ENCODE measurements around the gene CIP2A. TPM values are rescaled to one million over a fixed set of nuclear protein-coding genes. Genes with fewer than 3 reads are reported as not detected.
A peak's percentile ranks its signal among the peaks of the same experiment; 100 is the strongest.

Gene CIP2A
- total RNA-seq, 2 donors from 2014 or later, result 48.3 to 53.4 TPM

DNA sequence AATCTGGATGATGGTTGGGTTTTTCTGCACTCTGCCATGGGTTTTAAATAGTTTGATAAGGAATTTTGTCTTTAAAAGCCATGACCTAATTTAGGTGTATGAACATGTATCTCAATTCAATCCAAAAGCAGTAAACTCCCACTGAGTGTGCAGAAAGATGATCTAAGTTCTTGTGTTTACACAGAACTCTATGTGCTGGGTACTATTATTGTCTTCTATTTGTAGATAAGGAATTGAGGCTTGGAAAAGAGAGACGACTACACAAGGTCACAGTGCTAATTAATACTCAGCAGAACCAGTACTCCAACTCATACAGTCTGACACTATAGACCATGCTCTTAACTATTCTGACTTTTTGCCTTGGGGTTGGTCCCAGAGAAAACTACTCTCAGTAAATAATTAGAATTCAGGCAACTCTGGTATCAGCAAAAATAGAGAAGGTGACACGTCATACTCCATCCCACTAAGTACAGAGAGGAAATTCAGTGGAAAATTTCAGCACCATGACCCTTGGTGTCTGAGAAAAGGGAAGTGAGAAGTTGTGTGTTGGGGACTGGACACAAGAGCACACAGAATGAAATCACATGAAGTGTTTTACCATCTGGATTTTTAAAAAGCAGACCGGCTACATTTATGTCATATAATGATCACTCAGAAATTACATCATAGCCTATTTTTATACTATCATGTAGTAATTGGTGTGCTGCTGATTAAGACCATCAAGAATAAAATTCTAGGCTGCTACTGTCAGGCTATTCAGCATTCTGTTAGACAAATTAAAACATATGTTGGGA, 60.6 kb downstream of the CIP2A start:
- DNase-seq (ENCODE audit: low spot score in 2 of 2), result no peak
- ATAC-seq, result no peak
- Mint-ChIP-seq H3K36me3 (peaks cover 0 to 5% of the 10 kb centered on the region in 2 donors), H3K9me3 (no peaks in the 10 kb centered on the region), H3K27ac (no peak overlapping the region)

DNA sequence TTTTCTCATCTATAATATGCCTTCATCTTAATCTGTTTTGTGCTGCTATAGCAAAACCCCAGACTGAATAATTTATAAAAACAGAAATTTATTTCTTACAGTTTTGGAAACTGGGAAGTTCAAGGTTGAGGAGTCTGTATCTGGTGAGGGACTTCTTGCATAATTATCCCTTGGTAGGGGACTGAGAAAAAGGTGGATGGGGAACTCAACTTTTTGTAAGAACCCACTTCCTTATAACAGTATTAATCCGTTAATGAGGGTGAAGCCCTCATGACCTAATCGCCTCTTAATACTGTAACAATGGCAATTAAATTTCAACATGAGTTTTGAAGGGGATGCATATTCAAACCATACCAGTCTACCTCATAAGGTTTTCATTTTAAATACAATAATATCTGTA, 61.4 kb downstream of the CIP2A start:
- DNase-seq (ENCODE audit: low spot score in 2 of 2) (no peak), ATAC-seq (no peak)
- no peaks in the 10 kb centered on the region for H3K9me3 Mint-ChIP-seq
- peaks cover 0 to 5% of the 10 kb centered on the region in 2 donors for H3K36me3 Mint-ChIP-seq
- no peak overlapping the region for H3K27ac Mint-ChIP-seq

DNA sequence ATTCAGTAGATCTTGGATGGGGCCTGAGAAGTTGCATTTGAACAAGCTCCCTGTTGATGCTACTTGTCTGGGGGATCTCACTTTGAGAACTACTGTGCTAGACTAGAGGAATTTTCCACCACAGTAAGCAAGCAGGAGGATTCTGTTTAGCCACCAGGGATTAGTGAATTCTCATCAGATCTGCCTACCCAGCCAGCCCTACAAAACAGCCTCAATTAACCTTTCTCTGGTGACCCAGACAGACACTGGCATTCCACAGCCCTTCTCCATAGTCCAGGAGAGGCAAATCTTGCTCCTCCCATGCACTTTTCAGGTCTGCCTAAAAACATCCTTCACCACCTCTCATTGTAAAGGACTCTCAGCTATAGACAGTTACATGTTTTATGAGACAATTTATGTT, 62.1 kb downstream of the CIP2A start:
- ATAC-seq (no peak), DNase-seq (ENCODE audit: low spot score in 2 of 2) (no peak)
- Mint-ChIP-seq H3K9me3 (no peaks in the 10 kb centered on the region), H3K36me3 (no peaks in the 10 kb centered on the region), H3K27ac (no peak overlapping the region)

DNA sequence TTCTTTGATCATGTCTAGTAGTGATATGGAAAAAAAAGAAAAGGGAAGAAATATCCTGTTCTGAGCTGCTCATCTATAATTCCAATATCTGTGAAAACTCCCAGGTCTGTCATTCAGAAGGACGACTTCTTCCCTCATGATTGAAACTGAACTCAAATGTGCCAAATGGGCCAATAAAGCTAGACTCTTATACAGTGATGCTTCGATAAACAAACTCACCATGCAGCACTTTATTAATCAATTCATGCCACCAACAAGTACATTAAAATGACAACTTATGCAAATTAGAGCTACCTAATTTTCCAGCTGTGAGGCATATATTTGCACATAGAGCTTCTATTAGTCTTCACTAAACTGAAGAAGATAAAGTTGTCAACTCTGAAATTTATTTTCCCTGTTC, 63.3 kb downstream of the CIP2A start:
- H3K36me3 Mint-ChIP-seq, result no peaks in the 10 kb centered on the region
- ATAC-seq (no peak), DNase-seq (ENCODE audit: low spot score in 2 of 2) (no peak)
- no peak overlapping the region for H3K27ac Mint-ChIP-seq
- H3K9me3 Mint-ChIP-seq, result no peaks in the 10 kb centered on the region

DNA sequence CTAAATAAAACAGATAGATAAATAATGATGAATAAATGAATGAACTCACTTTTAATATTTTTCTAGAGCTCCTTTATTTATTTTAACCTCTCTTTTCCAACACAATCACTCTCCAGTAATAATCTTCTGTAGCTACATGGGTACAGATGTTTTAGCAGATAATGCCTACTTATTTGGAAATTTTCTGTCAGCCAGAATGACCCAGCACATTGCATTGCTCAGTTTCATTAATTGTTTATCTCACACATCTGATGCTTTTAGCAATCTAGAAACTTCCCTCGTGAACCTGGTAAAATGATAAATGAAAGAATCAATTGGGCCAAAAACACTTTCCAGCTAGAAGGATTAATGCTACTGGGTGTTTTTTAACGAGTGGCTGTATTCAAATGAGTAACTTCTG, 64.0 kb downstream of the CIP2A start:
- no peaks in the 10 kb centered on the region for H3K36me3 Mint-ChIP-seq
- no peak overlapping the region for H3K27ac Mint-ChIP-seq
- no peaks in the 10 kb centered on the region for H3K9me3 Mint-ChIP-seq
- ATAC-seq (no peak), DNase-seq (ENCODE audit: low spot score in 2 of 2) (no peak)

DNA sequence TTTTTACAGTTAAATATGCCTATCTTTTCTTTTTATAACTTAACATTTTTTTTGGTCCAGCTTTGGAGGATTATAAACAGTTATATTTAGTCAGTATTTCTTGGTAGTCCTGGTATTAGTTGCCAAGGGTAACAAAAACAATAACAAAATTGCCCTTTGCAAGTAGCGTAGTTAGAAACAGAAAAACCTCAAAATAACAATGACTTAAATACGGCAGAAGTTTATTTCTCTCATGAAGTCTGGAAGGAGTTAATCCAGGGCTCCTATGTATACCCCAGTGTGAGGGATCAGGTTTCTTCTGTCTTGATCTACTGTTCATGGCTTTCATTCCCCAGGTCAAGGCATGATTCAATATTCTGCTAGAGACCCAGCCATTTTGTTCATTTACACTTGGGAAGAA, 64.7 kb downstream of the CIP2A start:
- Mint-ChIP-seq H3K36me3 (no peaks in the 10 kb centered on the region), H3K9me3 (no peaks in the 10 kb centered on the region)
- ATAC-seq, result no peak

DNA sequence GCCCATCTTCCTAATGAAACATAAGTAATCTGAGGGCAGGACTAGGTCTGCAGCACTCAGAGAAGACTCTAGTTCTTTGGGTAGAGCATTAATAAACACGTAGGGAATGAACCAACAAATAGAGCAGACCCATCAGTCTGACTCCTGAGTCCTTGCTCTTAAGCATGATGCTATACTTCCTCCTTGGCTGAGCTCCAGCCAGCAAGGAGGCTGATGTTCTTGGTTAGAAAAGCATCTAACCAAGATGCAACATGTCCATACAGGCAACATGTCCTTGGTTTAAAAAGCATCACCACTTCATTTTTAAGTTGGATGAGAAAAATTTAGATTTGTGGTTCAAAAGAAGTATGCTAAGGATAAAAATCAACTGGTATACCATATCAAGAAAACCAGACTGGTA, 70.3 kb downstream of the CIP2A start:
- H3K9me3 Mint-ChIP-seq, result no peaks in the 10 kb centered on the region
- no peak overlapping the region for H3K27ac Mint-ChIP-seq
- ATAC-seq, result no peak
- no peak for DNase-seq (ENCODE audit: low spot score in 2 of 2)
- H3K36me3 Mint-ChIP-seq, result no peaks in the 10 kb centered on the region

More for the DNA sequence above, 64.7 kb downstream of the CIP2A start:
- DNase-seq (ENCODE audit: low spot score in 2 of 2), result no peak
- no peak overlapping the region for H3K27ac Mint-ChIP-seq

DNA sequence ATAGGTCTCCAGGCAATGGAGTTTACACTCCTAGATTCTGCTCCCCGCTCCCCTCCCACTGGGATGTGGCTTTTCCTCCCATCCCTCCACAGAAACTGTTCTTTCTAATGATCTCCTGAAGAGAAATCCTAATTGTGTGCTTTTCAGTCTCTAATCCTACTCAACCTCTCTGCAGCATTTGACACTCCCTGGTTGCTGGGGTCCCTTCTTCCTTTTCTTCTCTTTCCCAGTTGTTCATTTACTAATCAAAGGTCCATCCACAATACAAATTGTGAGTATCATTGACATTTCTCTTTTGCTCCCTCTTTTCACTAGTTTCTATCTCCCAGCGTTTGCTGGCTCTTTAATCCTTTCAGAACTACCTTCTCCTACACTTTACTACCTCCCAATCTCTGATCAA, 72.4 kb downstream of the CIP2A start:
- H3K36me3 Mint-ChIP-seq, result no peaks in the 10 kb centered on the region
- no peaks in the 10 kb centered on the region for H3K9me3 Mint-ChIP-seq
- no peak for DNase-seq (ENCODE audit: low spot score in 2 of 2)
- H3K27ac Mint-ChIP-seq, result no peak overlapping the region
- ATAC-seq, result no peak

DNA sequence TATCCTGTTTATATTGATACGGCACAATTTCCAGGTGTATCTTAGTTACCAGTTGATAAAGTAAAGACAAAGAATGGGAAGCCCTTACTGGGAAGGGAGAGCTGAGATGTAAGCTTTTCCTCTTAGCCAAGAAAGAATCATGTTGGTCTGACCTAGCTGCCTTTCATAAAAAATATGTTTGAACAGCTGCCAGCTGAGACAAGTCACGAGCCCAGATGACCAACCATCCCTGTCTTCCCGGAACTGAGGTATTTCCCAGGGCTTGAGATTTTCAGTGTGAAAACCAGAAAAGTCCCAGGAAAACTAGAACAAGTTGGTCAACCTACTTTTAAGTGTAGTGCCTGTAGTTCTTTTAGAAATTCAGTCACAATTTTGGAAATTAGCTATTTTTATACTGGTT, 75.3 kb downstream of the CIP2A start:
- no peak for ATAC-seq
- Mint-ChIP-seq H3K9me3 (no peaks in the 10 kb centered on the region), H3K27ac (no peak overlapping the region), H3K36me3 (no peaks in the 10 kb centered on the region)
- no peak for DNase-seq (ENCODE audit: low spot score in 2 of 2)

DNA sequence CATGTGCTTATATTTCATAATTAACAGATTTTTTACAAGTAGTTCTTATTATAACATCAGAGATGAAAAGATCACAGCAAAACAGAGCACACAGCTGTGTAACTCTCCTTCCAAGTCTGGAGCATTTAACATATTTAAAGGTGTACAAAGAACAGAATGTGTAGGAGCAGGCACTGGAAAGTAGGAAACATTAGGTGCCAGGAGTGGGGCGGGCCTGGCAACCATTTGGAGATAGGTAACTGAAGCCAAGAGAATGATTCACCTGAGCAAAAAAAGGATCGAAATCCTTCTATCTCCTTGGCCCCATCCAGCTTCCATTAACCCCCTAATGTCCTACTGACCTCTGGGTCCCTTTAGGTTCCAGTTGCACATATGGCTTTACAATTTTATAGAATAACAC, 76.6 kb downstream of the CIP2A start:
- H3K27ac Mint-ChIP-seq, result no peak overlapping the region
- DNase-seq (ENCODE audit: low spot score in 2 of 2) (no peak), ATAC-seq (no peak)
- H3K9me3 Mint-ChIP-seq, result no peaks in the 10 kb centered on the region
- H3K36me3 Mint-ChIP-seq, result no peaks in the 10 kb centered on the region

DNA sequence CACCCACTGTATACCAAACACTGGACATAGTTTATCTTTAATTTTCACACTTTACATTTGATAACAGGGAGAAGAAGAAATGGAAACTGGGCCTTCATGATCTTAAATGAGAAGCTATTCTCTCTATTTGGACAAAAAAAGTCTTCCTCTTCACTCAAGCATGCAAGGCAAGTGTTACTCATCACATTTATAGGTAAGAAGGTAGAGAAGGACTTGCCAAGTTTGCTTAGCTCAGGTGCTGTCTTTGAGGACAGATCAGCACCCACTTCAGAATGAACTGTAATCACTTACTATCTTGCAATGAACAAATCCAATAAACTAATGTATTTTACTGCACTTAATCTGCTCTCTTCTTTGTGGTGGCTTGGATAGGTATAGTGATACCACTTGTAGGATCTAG, 77.7 kb downstream of the CIP2A start:
- ATAC-seq (no peak), DNase-seq (ENCODE audit: low spot score in 2 of 2) (no peak)
- Mint-ChIP-seq H3K9me3 (no peaks in the 10 kb centered on the region), H3K36me3 (no peaks in the 10 kb centered on the region), H3K27ac (no peak overlapping the region)

DNA sequence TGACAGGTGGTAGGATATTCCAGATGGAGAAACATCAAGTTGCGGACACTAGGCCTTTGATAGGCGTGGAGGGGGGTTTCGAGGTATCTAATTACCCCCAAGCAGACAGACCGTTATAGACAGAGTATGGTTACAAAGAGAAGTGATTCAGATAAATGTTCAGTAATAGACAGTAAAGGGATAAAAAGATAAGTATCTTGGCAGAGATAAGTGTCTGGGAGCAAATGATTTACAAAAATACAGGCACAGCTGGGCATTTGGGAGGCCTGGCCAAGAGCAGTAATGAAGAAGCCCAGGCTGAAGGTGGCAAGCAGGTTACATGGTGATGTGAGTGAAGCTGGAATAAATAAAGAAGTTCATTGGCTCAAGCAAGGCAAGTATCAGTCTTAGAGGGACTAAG, 78.2 kb downstream of the CIP2A start:
- ATAC-seq (no peak), DNase-seq (ENCODE audit: low spot score in 2 of 2) (no peak)
- Mint-ChIP-seq H3K27ac (no peak overlapping the region), H3K9me3 (no peaks in the 10 kb centered on the region), H3K36me3 (no peaks in the 10 kb centered on the region)

DNA sequence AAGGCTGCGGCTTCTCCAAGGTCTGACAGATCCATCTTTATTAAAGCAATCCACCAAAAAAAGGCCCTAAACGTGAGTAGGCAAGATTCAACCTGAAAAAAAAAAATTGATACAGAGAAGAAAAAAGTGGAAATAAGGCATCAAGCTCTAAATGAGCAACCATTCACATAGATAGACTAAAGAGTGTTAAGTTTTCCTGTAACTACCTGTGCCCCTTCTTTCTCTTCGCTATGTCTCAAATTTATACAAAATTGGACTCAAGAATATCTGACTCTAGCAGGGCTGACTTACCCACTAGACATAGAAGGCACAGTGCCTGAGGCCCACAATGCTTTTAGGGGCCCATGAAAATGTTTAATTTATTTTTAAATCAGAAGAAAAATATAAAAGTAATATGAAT, 78.7 kb downstream of the CIP2A start, which contains the start of gene MYH15:
Gene MYH15 (minus strand): TSS at position 101 of the 400 bp plus-strand sequence. CDS start 66 bp downstream, at position 35.
- Mint-ChIP-seq H3K9me3 (no peaks in the 10 kb centered on the region), H3K27ac (no peak within 1 kb of the TSS), H3K36me3 (no peaks in the 10 kb centered on the region)
- ATAC-seq, result no peak
- DNase-seq (ENCODE audit: low spot score in 2 of 2), result no peak

DNA sequence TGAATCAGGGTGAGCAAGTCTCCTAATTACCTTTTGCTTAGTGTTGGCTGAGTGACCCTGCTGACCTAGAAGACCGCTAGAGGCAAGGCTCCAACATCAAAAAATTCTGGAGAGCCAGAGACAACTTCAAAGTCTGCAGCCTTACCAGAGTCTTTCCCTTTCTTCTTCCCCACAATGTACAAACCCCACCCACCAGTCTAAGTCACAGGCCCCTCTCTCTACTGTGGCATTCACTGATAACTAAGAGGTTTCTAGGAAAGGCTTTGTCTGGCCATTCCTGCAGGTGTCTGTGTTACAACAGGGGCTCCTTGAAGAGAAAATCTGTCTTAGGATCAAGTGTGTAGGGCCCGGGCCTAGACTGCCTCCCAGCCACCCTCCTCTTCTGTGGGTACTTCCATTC, 79.4 kb downstream of the CIP2A start:
- no peaks in the 10 kb centered on the region for H3K36me3 Mint-ChIP-seq
- no peak for DNase-seq (ENCODE audit: low spot score in 2 of 2)
- no peaks in the 10 kb centered on the region for H3K9me3 Mint-ChIP-seq
- no peak for ATAC-seq
- no peak overlapping the region for H3K27ac Mint-ChIP-seq

DNA sequence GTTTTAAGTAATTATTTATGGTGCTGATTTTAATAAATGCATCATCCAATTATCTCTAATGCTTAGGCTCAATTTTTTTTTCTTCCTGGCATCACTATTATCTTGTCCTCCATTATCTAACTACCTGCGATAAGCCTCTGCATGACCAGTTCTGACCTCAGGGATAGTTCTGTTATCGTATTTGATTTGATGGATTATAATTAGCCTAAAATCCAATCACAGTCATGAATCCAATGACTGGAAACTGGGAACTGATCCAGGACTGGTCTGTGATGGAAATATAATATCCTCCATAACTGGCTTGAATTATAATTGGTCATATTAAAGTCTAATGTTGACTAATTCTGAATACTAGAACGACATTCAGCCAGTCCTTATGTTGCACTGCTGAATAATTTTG, 80.0 kb downstream of the CIP2A start:
- Mint-ChIP-seq H3K9me3 (no peaks in the 10 kb centered on the region), H3K36me3 (no peaks in the 10 kb centered on the region), H3K27ac (no peak overlapping the region)
- ATAC-seq (no peak), DNase-seq (ENCODE audit: low spot score in 2 of 2) (no peak)

DNA sequence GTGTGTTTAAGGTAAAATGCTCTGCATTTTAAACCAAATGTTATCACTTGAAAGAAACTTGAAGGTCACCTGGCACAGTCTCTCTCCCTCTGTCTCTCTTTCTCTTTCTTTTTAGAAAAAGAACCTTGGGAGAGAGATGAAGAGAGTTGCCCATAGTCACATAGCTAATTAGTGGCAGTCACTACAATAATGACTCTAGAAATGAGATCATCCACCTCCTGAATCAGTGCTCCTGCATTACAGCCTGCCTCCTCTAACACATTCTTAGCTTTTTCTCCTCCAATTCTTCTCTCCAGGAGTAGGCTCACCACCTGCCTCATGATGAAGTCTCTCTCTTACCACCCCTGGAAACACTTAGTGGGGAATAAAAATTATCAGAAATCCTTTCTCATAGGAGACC, 81.3 kb downstream of the CIP2A start:
- H3K27ac Mint-ChIP-seq, result no peak overlapping the region
- ATAC-seq (peak in 1 of 2 donors; percentile 38), DNase-seq (ENCODE audit: low spot score in 2 of 2) (no peak)
- H3K9me3 Mint-ChIP-seq, result no peaks in the 10 kb centered on the region
- no peaks in the 10 kb centered on the region for H3K36me3 Mint-ChIP-seq

DNA sequence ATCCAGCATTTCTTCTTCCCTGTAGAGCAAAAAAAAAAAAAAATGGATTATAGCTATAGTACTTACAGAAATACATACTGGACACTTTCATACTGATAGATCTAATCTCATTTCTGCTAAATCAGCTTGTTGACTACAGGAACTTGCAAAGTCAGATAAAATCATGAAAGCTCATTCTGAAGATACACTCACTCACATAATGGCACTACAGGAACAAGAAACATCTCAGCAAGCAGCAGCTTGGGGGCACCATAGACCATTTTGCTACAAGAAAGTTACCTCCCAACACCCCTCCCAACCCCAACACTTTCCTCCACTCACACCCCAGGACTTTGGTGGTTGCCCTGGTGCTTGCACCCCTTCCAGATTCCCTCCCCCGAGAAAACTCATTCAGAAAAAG, 83.4 kb downstream of the CIP2A start:
- DNase-seq (ENCODE audit: low spot score in 2 of 2) (no peak), ATAC-seq (no peak)
- Mint-ChIP-seq H3K9me3 (no peaks in the 10 kb centered on the region), H3K36me3 (no peaks in the 10 kb centered on the region), H3K27ac (no peak overlapping the region)

DNA sequence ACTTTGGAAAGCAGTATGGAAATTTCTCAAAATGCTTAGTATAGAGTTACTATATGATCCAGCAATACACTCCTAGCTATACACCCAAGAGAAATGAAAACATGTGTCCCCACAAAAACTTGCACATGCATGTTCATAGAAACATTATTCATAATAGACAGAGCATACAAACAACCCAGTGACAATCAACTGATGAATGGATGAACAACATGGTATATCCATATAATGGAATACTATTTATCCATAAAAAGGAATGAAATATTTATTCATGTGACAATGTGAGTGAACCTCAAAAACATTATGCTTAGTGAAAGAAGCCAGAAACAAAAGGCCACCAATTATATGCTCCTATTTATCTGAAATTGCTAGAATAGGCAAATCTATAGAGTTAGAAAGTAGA, 85.5 kb downstream of the CIP2A start:
- no peak for DNase-seq (ENCODE audit: low spot score in 2 of 2)
- no peaks in the 10 kb centered on the region for H3K36me3 Mint-ChIP-seq
- H3K27ac Mint-ChIP-seq, result no peak overlapping the region
- H3K9me3 Mint-ChIP-seq, result no peaks in the 10 kb centered on the region
- no peak for ATAC-seq

All from activated naive CD4-positive, alpha-beta T cell treated with anti-CD3 and anti-CD28 coated beads, Interleukin-2, amount 50 U/mL, for 72 hours (primary cell).